Keratinocyte (primary cell): ENCODE data around the gene CPB1. TPM values are rescaled to one million over a fixed set of nuclear protein-coding genes. Genes with fewer than 3 reads are reported as not detected.

Experiments
- DNase-seq: peaks from one replicate; pipeline ENCODE4 v3.0.0-alpha.2; 2011; ENCODE audit warnings: low read depth, missing footprints, low spot score
- FAIRE-seq: peaks from 2 replicates; lab custom pipeline; 2011; peaks lifted over from hg19 to GRCh38; lab: Jason Lieb, UNC
- H2AFZ ChIP-seq: 2 replicates; pipeline ENCODE4 v1.6.0; 2012; ENCODE audit warnings: low read length, control low read depth, inconsistent platforms; ENCODE audit not compliant: control insufficient read depth
- H3K27ac ChIP-seq: 2 replicates; pipeline ENCODE4 v1.5.1; 2011; ENCODE audit warnings: low read length; ENCODE audit not compliant: control insufficient read depth, insufficient read depth
- H3K27me3 ChIP-seq: 3 replicates; pipeline ENCODE4 v1.6.0; 2011; ENCODE audit warnings: low read length; ENCODE audit not compliant: control insufficient read depth, insufficient read depth; ENCODE audit errors: extremely low read depth
- H3K36me3 ChIP-seq, 2 experiments: 2 replicates in 1 of 2; 3 replicates in 1 of 2; pipeline ENCODE4 v1.5.1; 2011; ENCODE audit warnings: low read length in 2 of 2, mild to moderate bottlenecking in 1 of 2; ENCODE audit not compliant: control insufficient read depth in 2 of 2, insufficient read depth in 2 of 2; ENCODE audit errors: extremely low read depth in 1 of 2
- H3K4me1 ChIP-seq: 3 replicates; pipeline ENCODE4 v1.5.1; 2011; ENCODE audit warnings: low read length; ENCODE audit not compliant: control insufficient read depth, insufficient read depth; ENCODE audit errors: extremely low read depth
- H3K4me2 ChIP-seq: 3 replicates; pipeline ENCODE4 v1.6.0; 2011; ENCODE audit warnings: low read depth, low read length; ENCODE audit not compliant: control insufficient read depth, insufficient read depth; ENCODE audit errors: extremely low read depth
- H3K4me3 ChIP-seq, 3 experiments: fragments of 200-600 bp in 1 of 3; sonication (generic) in 1 of 3; 2 replicates in 2 of 3; 3 replicates in 1 of 3; pipeline ENCODE4 v1.5.1; 2011 to 2016; ENCODE audit warnings: low read length in 3 of 3, mild to moderate bottlenecking in 3 of 3, control low read depth in 2 of 3, inconsistent platforms in 1 of 3, low read depth in 1 of 3, mixed read lengths in 1 of 3, mixed run types in 1 of 3, moderate library complexity in 1 of 3; ENCODE audit not compliant: control insufficient read depth in 2 of 3, insufficient read depth in 2 of 3; ENCODE audit errors: extremely low read depth in 1 of 3
- H3K79me2 ChIP-seq: 2 replicates; pipeline ENCODE4 v1.6.0; 2012; ENCODE audit warnings: low read length; ENCODE audit not compliant: control insufficient read depth, insufficient read depth
- H3K9ac ChIP-seq: 3 replicates; pipeline ENCODE4 v1.6.0; 2011; ENCODE audit warnings: low read length; ENCODE audit not compliant: control insufficient read depth, insufficient read depth; ENCODE audit errors: extremely low read depth
- H3K9me1 ChIP-seq: 3 replicates; pipeline ENCODE4 v1.6.0; 2011; ENCODE audit warnings: low read length; ENCODE audit not compliant: control insufficient read depth, insufficient read depth; ENCODE audit errors: extremely low read depth
- H3K9me3 ChIP-seq: 2 replicates; pipeline ENCODE4 v1.5.1; 2012; ENCODE audit warnings: low read depth, low read length; ENCODE audit not compliant: control insufficient read depth
- H4K20me1 ChIP-seq: 3 replicates; pipeline ENCODE4 v1.6.0; 2011; ENCODE audit warnings: low read length; ENCODE audit not compliant: control insufficient read depth, insufficient read depth; ENCODE audit errors: extremely low read depth
- EZH2 ChIP-seq: IDR thresholded peaks from one replicate; pipeline ENCODE4 v1.6.1; 2012; ENCODE audit warnings: inconsistent platforms, mild to moderate bottlenecking, low read length, moderate library complexity
- dilution Hi-C: fragments of 300-500 bp; cut with MboI; formaldehyde crosslinking; loops from one replicate; pipeline ENCODE4 v1.7.0; 2020; ENCODE audit warnings: low sequenced_read_pairs; ENCODE audit not compliant: extremely low pct_ligation_motif_present
- polyA plus RNA-seq, 5 experiments: library from polyadenylated mRNA; depleted of rRNA in 3 of 5; stranded (reverse) in 3 of 5; stranded (forward) in 1 of 5; unstranded in 1 of 5; fragments of >200 nt; gene quantifications; 1 replicate in 1 of 5; 2 replicates in 3 of 5; 3 replicates in 1 of 5; pipeline versions ENCODE4 v1.2.1 to v1.2.3, GENCODE V29; 2011 to 2012; ENCODE audit warnings: missing spikeins in 2 of 5, low read depth in 1 of 5, low replicate concordance in 1 of 5
- TF ChIP-seq, protein P1 (sequence below), 3 experiments: IDR thresholded peaks in 1 of 3; conservative IDR thresholded peaks in 1 of 3; optimal IDR thresholded peaks in 1 of 3; 2 replicates in 2 of 3; 3 replicates in 1 of 3; pipeline versions ENCODE3 to v1.5.1; 2011; ENCODE audit warnings: low read length in 3 of 3, mild to moderate bottlenecking in 3 of 3, moderate library complexity in 2 of 3, control low read depth in 1 of 3, inconsistent platforms in 1 of 3; ENCODE audit not compliant: insufficient read depth in 2 of 3; ENCODE audit errors: extremely low read depth in 1 of 3

The CPB1 gene
- polyA plus RNA-seq, 1 donor (not counting 4 experiments of a cell fraction or from before 2014, with no cell fraction given): not detected

GRCh38 chr3:148796799-148797198, 30.8 kb upstream of the CPB1 start:
- Histone ChIP-seq H3K27ac (no peak overlapping the region), H3K9me3 (no peaks in the 10 kb centered on the region), H3K79me2 (no peaks in the 10 kb centered on the region), H4K20me1 (no peaks in the 10 kb centered on the region), H3K9me1 (no peaks in the 10 kb centered on the region), H3K4me2 (no peak overlapping the region), H3K4me1 (no peaks in the 10 kb centered on the region), H3K36me3 (no peaks in the 10 kb centered on the region), H3K27me3 (no peaks in the 10 kb centered on the region), H3K4me3 (no peak overlapping the region), H2AFZ (no peak overlapping the region), H3K9ac (no peak overlapping the region)
- DNase-seq (no peak), FAIRE-seq (no peak)
- TF ChIP-seq, protein P1, sequence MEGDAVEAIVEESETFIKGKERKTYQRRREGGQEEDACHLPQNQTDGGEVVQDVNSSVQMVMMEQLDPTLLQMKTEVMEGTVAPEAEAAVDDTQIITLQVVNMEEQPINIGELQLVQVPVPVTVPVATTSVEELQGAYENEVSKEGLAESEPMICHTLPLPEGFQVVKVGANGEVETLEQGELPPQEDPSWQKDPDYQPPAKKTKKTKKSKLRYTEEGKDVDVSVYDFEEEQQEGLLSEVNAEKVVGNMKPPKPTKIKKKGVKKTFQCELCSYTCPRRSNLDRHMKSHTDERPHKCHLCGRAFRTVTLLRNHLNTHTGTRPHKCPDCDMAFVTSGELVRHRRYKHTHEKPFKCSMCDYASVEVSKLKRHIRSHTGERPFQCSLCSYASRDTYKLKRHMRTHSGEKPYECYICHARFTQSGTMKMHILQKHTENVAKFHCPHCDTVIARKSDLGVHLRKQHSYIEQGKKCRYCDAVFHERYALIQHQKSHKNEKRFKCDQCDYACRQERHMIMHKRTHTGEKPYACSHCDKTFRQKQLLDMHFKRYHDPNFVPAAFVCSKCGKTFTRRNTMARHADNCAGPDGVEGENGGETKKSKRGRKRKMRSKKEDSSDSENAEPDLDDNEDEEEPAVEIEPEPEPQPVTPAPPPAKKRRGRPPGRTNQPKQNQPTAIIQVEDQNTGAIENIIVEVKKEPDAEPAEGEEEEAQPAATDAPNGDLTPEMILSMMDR (optimal IDR thresholded peaks at IDR 0.05 in 1 of 3, IDR thresholded peaks at IDR 0.05 in 1 of 3, conservative IDR thresholded peaks at IDR 0.05 in 1 of 3; ENCODE audit: extremely low read depth in 1 of 3, insufficient read depth in 2 of 3, low read length in 3 of 3): no peak
- TF ChIP-seq EZH2: no peak
- dilution Hi-C loops: no loop called here

DNA sequence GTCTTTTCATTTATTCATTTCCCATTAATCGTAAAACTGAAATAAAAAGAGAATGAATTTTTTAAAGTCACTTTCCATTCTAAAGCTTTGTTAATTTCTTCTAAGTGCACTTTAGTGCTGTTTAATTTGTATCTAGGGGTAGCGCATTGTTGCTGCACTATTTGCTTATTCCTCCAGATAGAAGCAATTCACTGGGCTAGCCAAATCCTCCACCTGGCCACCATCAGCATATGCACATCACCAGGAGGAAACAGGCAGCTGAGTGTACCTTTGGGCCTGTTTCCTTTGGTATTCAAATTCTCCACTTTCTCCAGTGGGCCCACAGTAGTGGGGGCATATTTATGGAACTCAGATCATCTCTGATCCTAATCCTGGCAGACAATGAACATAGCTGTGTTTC, 29.8 kb upstream of the CPB1 start:
- TF ChIP-seq EZH2: no peak
- TF ChIP-seq, protein P1 (optimal IDR thresholded peaks at IDR 0.05 in 1 of 3, IDR thresholded peaks at IDR 0.05 in 1 of 3, conservative IDR thresholded peaks at IDR 0.05 in 1 of 3; ENCODE audit: extremely low read depth in 1 of 3, insufficient read depth in 2 of 3, low read length in 3 of 3): no peak
- H3K79me2 ChIP-seq: no peaks in the 10 kb centered on the region
- H3K4me1 ChIP-seq: no peaks in the 10 kb centered on the region
- dilution Hi-C loops: no loop called here
- H3K4me2 ChIP-seq: no peak overlapping the region
- DNase-seq (no peak), FAIRE-seq (no peak)
- no peaks in the 10 kb centered on the region for H3K9me1 ChIP-seq
- no peaks in the 10 kb centered on the region for H4K20me1 ChIP-seq
- no peak overlapping the region for H3K27ac ChIP-seq
- no peak overlapping the region for H3K9ac ChIP-seq
- H3K27me3 ChIP-seq: no peaks in the 10 kb centered on the region
- no peak overlapping the region for H3K4me3 ChIP-seq
- no peaks in the 10 kb centered on the region for H3K36me3 ChIP-seq
- no peaks in the 10 kb centered on the region for H3K9me3 ChIP-seq
- H2AFZ ChIP-seq: no peak overlapping the region
